ENCODE data around the gene MYLK. TPM values are rescaled to one million over a fixed set of nuclear protein-coding genes. Genes with fewer than 3 reads are reported as not detected.
"Not testable (repeated sequence)": the region's sequence is repeated elsewhere in the genome, so short reads cannot be mapped to it uniquely, and the experiment has no call there.

Gene MYLK
- polyA plus RNA-seq, 3 donors = 0.35 to 1.3 (median 0.51) TPM

- WGBS (ENCODE audit: insufficient coverage) = 96% methylated on average over 10 of the region's 10 CpGs
- no peak for TF ChIP-seq CTCF (IDR thresholded peaks at IDR 0.05)
- no peak overlapping the region for H3K4me3 Mint-ChIP-seq
- Histone ChIP-seq H3K4me1 (ENCODE audit: control insufficient read depth in 1 of 2, insufficient read depth in 2 of 2, low read length in 2 of 2) (no peaks in the 10 kb centered on the region), H4K20me1 (ENCODE audit: insufficient read depth, low read length) (no peaks in the 10 kb centered on the region), H3K27me3 (ENCODE audit: control insufficient read depth in 2 of 2, insufficient read depth in 2 of 2, low read length in 2 of 2) (no peaks in the 10 kb centered on the region), H3K36me3 (replicated peaks in 1 of 2; ENCODE audit: control insufficient read depth in 1 of 2, insufficient read depth in 2 of 2, low read length in 2 of 2) (no peaks in the 10 kb centered on the region), H3K27ac (ENCODE audit: low read depth in 1 of 2, low read length in 2 of 2) (no peak overlapping the region), H3K4me2 (replicated peaks; ENCODE audit: extremely low read depth, low read length, poor library complexity, severe bottlenecking) (no peak overlapping the region), H2AFZ (ENCODE audit: insufficient read depth, low read depth, low read length, poor library complexity, severe bottlenecking) (no peak overlapping the region), H3K79me2 (ENCODE audit: insufficient read depth, low read length) (no peaks in the 10 kb centered on the region), H3K9ac (ENCODE audit: insufficient read depth, low read length, poor library complexity, severe bottlenecking) (no peak overlapping the region), H3K9me3 (replicated peaks in 1 of 2; ENCODE audit: control insufficient read depth in 1 of 2, insufficient read depth in 1 of 2, low read length in 2 of 2) (no peaks in the 10 kb centered on the region), H3K4me3 (replicated peaks in 1 of 3; ENCODE audit: low read depth in 2 of 3, low read length in 3 of 3) (no peak overlapping the region)
- no peaks in the 10 kb centered on the region for H3K36me3 Mint-ChIP-seq
- no peak for DNase-seq
- H3K27me3 Mint-ChIP-seq (ENCODE audit: low read depth in 3 of 3) = peaks cover 0 to 2% (median 0%) of the 10 kb centered on the region in 3 donors
- intact Hi-C loops (cut with micrococcal nuclease) = no loop called here
- H3K4me1 Mint-ChIP-seq = peaks cover 2% of the 10 kb centered on the region
- no peak overlapping the region for H3K27ac Mint-ChIP-seq
- H3K9me3 Mint-ChIP-seq = no peaks in the 10 kb centered on the region
These were observed 175.6 kb downstream of the MYLK start for GRCh38 chr3:123708531-123708930.

DNA sequence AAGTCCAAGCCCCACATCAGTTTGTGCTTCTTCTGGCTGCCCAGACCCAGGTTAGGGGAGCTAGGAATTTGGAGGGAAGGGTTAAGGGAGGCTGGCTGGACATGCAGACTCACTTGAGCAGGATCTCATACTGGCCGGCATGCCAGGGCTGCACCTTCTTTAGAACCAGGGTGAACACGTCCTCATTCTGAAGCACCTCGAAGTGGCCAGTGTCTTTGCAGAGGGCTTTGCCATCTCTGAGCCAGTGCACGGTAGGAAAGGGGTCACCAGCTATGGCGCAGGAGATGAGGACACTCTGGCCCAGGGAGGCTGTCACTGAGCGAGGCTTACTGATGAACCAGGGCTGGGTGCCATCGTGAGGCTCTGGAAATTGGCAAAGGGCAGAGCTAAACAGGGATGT is 176.5 kb downstream of the MYLK start:
- H3K4me2 ChIP-seq (replicated peaks; ENCODE audit: extremely low read depth, low read length, poor library complexity, severe bottlenecking); DNase-seq: not testable (repeated sequence)
- WGBS (ENCODE audit: insufficient coverage) = 96% methylated on average over 6 of the region's 7 CpGs

More for the DNA sequence above, 176.5 kb downstream of the MYLK start:
- H3K36me3 Mint-ChIP-seq; H3K27me3 ChIP-seq (ENCODE audit: control insufficient read depth in 2 of 2, insufficient read depth in 2 of 2, low read length in 2 of 2); H3K9ac ChIP-seq (ENCODE audit: insufficient read depth, low read length, poor library complexity, severe bottlenecking); H3K4me1 ChIP-seq (ENCODE audit: control insufficient read depth in 1 of 2, insufficient read depth in 2 of 2, low read length in 2 of 2); H4K20me1 ChIP-seq (ENCODE audit: insufficient read depth, low read length); H3K9me3 Mint-ChIP-seq; H3K27ac ChIP-seq (ENCODE audit: low read depth in 1 of 2, low read length in 2 of 2); intact Hi-C loops (cut with micrococcal nuclease); H3K4me3 Mint-ChIP-seq; H2AFZ ChIP-seq (ENCODE audit: insufficient read depth, low read depth, low read length, poor library complexity, severe bottlenecking); H3K9me3 ChIP-seq (replicated peaks in 1 of 2; ENCODE audit: control insufficient read depth in 1 of 2, insufficient read depth in 1 of 2, low read length in 2 of 2); H3K4me1 Mint-ChIP-seq; H3K27ac Mint-ChIP-seq; H3K79me2 ChIP-seq (ENCODE audit: insufficient read depth, low read length); H3K27me3 Mint-ChIP-seq (ENCODE audit: low read depth in 3 of 3); H3K4me3 ChIP-seq (replicated peaks in 1 of 3; ENCODE audit: low read depth in 2 of 3, low read length in 3 of 3); H3K36me3 ChIP-seq (replicated peaks in 1 of 2; ENCODE audit: control insufficient read depth in 1 of 2, insufficient read depth in 2 of 2, low read length in 2 of 2): not testable (repeated sequence)

Data from CD14-positive monocyte (primary cell).